Measurements from ENCODE around the gene OR2F1.

The OR2F1 gene

GRCh38 chr7:143908120-143908519, 46.5 kb upstream of the OR2F1 start:
- Histone ChIP-seq H3K4me1 (ENCODE audit: low read depth, poor library complexity, severe bottlenecking) (no peaks in the 10 kb centered on the region), H3K27me3 (ENCODE audit: insufficient read depth, low read depth) (no peaks in the 10 kb centered on the region)
- TF ChIP-seq CTCF (conservative IDR thresholded peaks at IDR 0.05; ENCODE audit: low read depth, low read length): no peak

GRCh38 chr7:143909863-143910262, 44.8 kb upstream of the OR2F1 start:
- Histone ChIP-seq H3K36me3 (ENCODE audit: insufficient read depth) (no peaks in the 10 kb centered on the region), H4K20me1 (ENCODE audit: insufficient read depth) (no peaks in the 10 kb centered on the region), H3K27ac (no peak overlapping the region), H3K9ac (no peak overlapping the region), H2AFZ (ENCODE audit: low read depth) (no peak overlapping the region), H3K27me3 (ENCODE audit: insufficient read depth, low read depth) (no peaks in the 10 kb centered on the region), H3K4me2 (no peak overlapping the region), H3K79me2 (ENCODE audit: insufficient read depth, low read depth) (no peaks in the 10 kb centered on the region), H3K4me3 (IDR thresholded peaks at IDR 0.05; ENCODE audit: insufficient read depth, low read depth, low read length) (no peak overlapping the region), H3K4me1 (ENCODE audit: low read depth, poor library complexity, severe bottlenecking) (no peaks in the 10 kb centered on the region)
- TF ChIP-seq CTCF (conservative IDR thresholded peaks at IDR 0.05; ENCODE audit: low read depth, low read length): no peak

More at GRCh38 chr7:143908120-143908519, 46.5 kb upstream of the OR2F1 start:
- H3K9ac ChIP-seq: no peak overlapping the region
- H2AFZ ChIP-seq (ENCODE audit: low read depth): no peak overlapping the region
- H4K20me1 ChIP-seq (ENCODE audit: insufficient read depth): no peaks in the 10 kb centered on the region
- H3K36me3 ChIP-seq (ENCODE audit: insufficient read depth): no peaks in the 10 kb centered on the region
- no peak overlapping the region for H3K27ac ChIP-seq
- H3K4me3 ChIP-seq (IDR thresholded peaks at IDR 0.05; ENCODE audit: insufficient read depth, low read depth, low read length): no peak overlapping the region
- no peak overlapping the region for H3K4me2 ChIP-seq
- no peaks in the 10 kb centered on the region for H3K79me2 ChIP-seq (ENCODE audit: insufficient read depth, low read depth)

GRCh38 chr7:143910473-143911248, 44.0 kb upstream of the OR2F1 start:
- Histone ChIP-seq H2AFZ (ENCODE audit: low read depth) (no peak overlapping the region), H3K27me3 (ENCODE audit: insufficient read depth, low read depth) (no peaks in the 10 kb centered on the region), H3K9ac (no peak overlapping the region), H3K4me3 (IDR thresholded peaks at IDR 0.05; ENCODE audit: insufficient read depth, low read depth, low read length) (no peak overlapping the region), H3K79me2 (ENCODE audit: insufficient read depth, low read depth) (no peaks in the 10 kb centered on the region), H3K4me2 (no peak overlapping the region), H4K20me1 (ENCODE audit: insufficient read depth) (no peaks in the 10 kb centered on the region), H3K36me3 (ENCODE audit: insufficient read depth) (no peaks in the 10 kb centered on the region), H3K27ac (no peak overlapping the region), H3K4me1 (ENCODE audit: low read depth, poor library complexity, severe bottlenecking) (no peaks in the 10 kb centered on the region)
- TF ChIP-seq CTCF (conservative IDR thresholded peaks at IDR 0.05; ENCODE audit: low read depth, low read length): no peak

GRCh38 chr7:143913945-143914615, 40.6 kb upstream of the OR2F1 start:
- no peaks in the 10 kb centered on the region for H3K27me3 ChIP-seq (ENCODE audit: insufficient read depth, low read depth)
- no peak overlapping the region for H3K4me3 ChIP-seq (IDR thresholded peaks at IDR 0.05; ENCODE audit: insufficient read depth, low read depth, low read length)
- H3K27ac ChIP-seq: no peak overlapping the region
- no peaks in the 10 kb centered on the region for H3K4me1 ChIP-seq (ENCODE audit: low read depth, poor library complexity, severe bottlenecking)
- TF ChIP-seq CTCF (conservative IDR thresholded peaks at IDR 0.05; ENCODE audit: low read depth, low read length): no peak
- H2AFZ ChIP-seq (ENCODE audit: low read depth): no peak overlapping the region
- no peaks in the 10 kb centered on the region for H4K20me1 ChIP-seq (ENCODE audit: insufficient read depth)
- no peak overlapping the region for H3K9ac ChIP-seq
- no peaks in the 10 kb centered on the region for H3K36me3 ChIP-seq (ENCODE audit: insufficient read depth)
- H3K79me2 ChIP-seq (ENCODE audit: insufficient read depth, low read depth): no peaks in the 10 kb centered on the region
- no peak overlapping the region for H3K4me2 ChIP-seq

Measured in KMS-11 (cell line).